ENCODE data around the gene HIRA. TPM values are rescaled to one million over a fixed set of nuclear protein-coding genes. Genes with fewer than 3 reads are reported as not detected.

Gene HIRA
- total and polyA plus RNA-seq, 11 donors, result 3.7 to 25.4 (median 17.3) TPM

DNA sequence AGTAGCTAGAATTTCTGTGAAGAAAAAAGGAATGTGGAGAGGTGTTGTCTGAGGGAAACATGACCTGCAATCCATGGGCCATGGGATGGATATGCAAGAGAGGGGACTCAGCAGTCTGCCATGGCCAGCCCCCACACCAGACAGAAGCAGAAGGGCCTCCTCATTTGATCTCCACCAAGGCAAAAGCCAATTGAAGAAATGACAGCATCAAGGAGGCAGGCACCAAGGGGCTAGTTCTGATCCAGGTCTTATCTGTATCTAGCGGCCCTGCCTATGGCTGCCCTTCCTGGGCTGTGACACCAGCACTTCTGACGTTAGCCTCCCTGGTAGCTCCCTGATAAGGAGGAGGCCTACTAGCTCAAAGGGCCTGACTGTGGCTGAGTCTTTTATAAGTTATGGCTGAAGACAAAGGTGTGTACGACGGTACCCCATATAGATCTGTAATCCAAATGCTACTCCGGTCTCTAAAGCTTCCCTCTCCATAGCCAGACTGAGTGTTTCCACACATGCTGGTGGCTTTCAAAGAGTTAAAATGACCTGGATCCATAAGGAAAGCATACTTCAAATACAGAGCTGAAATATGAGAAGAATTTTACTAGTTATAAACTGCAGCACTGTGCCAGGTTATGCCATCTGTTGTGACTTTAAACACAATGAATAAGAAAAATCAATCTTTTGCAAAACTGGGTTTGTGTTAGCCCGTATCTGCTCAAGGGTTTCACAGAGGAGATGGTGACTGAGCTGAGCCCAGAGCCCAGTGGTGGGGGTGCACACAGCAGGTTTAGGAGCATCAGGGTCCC is 34.4 kb downstream of the HIRA start:
- Histone ChIP-seq H3K4me1 (peaks cover 0 to 5% (median 0%) of the 10 kb centered on the region in 12 donors), H3K9me3 (no peaks in the 10 kb centered on the region), H3K4me3 (no peak overlapping the region), H3K36me3 (peaks cover 0 to 99% (median 92%) of the 10 kb centered on the region in 9 donors), H3K27me3 (no peaks in the 10 kb centered on the region), H3K27ac (peak overlapping the region in 1 of 12 donors; percentile 42)
- intact Hi-C loops (cut with DNase I), result loop anchor here in 1 of 10 donors (10.0 kb wide), 1 partner anchor 212 kb away; no protein-coding TSS in a partner anchor
- ATAC-seq, result peak in 3 of 4 donors; percentile 52 to 93 (median 91)
- TF ChIP-seq CTCF (IDR thresholded peaks at IDR 0.05) (no peak), POLR2A (IDR thresholded peaks at IDR 0.05) (no peak)
- 65 to 78% (median 68%) methylated on average over 6 of the region's 6 CpGs for WGBS, 4 donors
- DNase-seq, result peak in 1 of 5 donors; percentile 65

GRCh38 chr22:19396561-19396933 is 35.0 kb downstream of the HIRA start:
- no peak for TF ChIP-seq POLR2A (IDR thresholded peaks at IDR 0.05)
- no peak for TF ChIP-seq CTCF (IDR thresholded peaks at IDR 0.05)
- DNase-seq (no peak), ATAC-seq (no peak)
- no peaks in the 10 kb centered on the region for H3K27me3 ChIP-seq
- H3K4me1 ChIP-seq, result peaks cover 0 to 5% (median 0%) of the 10 kb centered on the region in 12 donors
- no peak overlapping the region for H3K4me3 ChIP-seq
- WGBS, 4 donors, result 73 to 83% (median 74%) methylated on average over 6 of the region's 6 CpGs
- H3K9me3 ChIP-seq, result no peaks in the 10 kb centered on the region
- peak overlapping the region in 1 of 12 donors; percentile 6 for H3K27ac ChIP-seq
- intact Hi-C loops (cut with DNase I), result loop anchor here in 1 of 10 donors (10.0 kb wide), 1 partner anchor 212 kb away; no protein-coding TSS in a partner anchor
- peaks cover 0 to 100% (median 92%) of the 10 kb centered on the region in 9 donors for H3K36me3 ChIP-seq

- intact Hi-C loops (cut with DNase I), result loop anchor here in 1 of 10 donors (10.0 kb wide), 1 partner anchor 210 kb away; no protein-coding TSS in a partner anchor
- Histone ChIP-seq H3K9me3 (no peaks in the 10 kb centered on the region), H3K36me3 (peaks cover 0 to 100% (median 95%) of the 10 kb centered on the region in 9 donors), H3K27ac (no peak overlapping the region), H3K27me3 (no peaks in the 10 kb centered on the region), H3K4me1 (peaks cover 0 to 5% (median 0%) of the 10 kb centered on the region in 12 donors), H3K4me3 (no peak overlapping the region)
- ATAC-seq (no peak), DNase-seq (no peak)
- TF ChIP-seq CTCF (IDR thresholded peaks at IDR 0.05), result no peak
- TF ChIP-seq POLR2A (IDR thresholded peaks at IDR 0.05), result no peak
- 86 to 100% (median 92%) methylated on average over 4 of the region's 4 CpGs for WGBS, 4 donors
These were observed 36.3 kb downstream of the HIRA start for GRCh38 chr22:19395276-19395675.

DNA sequence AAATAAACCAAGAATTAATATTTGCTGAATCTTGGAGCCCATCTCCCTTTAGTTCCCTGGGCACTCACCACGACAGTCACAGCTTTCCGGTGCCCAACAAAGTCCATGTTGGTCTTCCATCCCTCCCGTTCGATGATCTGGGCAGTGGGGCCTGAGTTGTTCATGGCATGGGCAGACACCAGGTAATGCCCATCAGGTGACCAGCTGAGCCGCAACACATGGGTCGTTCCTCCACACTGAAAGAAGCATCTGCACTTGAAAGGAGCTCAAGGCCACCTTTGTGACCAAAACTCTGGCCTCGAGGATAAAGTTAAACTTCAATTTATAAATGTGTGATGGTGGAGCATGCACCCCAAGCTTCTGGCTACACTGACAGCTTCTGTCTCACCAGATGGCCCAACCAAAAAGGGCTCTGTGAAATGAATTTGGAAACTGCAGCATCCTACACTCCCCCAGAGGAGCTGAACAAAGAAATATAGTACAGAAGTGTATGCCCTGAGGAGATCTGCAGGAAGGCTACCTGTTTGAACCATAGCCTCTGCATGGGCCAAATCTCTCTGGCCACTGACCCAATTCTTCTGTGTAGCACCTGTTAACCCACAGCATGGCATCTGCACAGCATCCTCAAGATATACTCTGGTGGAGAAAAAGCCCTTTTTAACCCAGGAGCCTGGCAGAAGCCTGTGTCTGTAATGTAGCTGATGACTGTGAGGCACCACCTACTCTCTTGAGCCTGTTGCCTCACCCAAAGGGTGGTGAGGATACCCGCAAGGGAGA is 37.1 kb downstream of the HIRA start:
- Histone ChIP-seq H3K27me3 (no peaks in the 10 kb centered on the region), H3K4me1 (peaks cover 0 to 6% (median 0%) of the 10 kb centered on the region in 12 donors), H3K27ac (no peak overlapping the region), H3K4me3 (no peak overlapping the region), H3K36me3 (peaks cover 0 to 100% (median 95%) of the 10 kb centered on the region in 9 donors), H3K9me3 (no peaks in the 10 kb centered on the region)
- no peak for ATAC-seq
- intact Hi-C loops (cut with DNase I), result loop anchor here in 1 of 10 donors (10.0 kb wide), 1 partner anchor 210 kb away; no protein-coding TSS in a partner anchor
- TF ChIP-seq POLR2A (IDR thresholded peaks at IDR 0.05), result no peak
- no peak for TF ChIP-seq CTCF (IDR thresholded peaks at IDR 0.05)
- no peak for DNase-seq
- 92 to 97% (median 93%) methylated on average over 8 of the region's 8 CpGs for WGBS, 4 donors
